GM12878 (cell line): Measurements from ENCODE around the gene ZNF324.
"Not testable (repeated sequence)": the region's sequence is repeated elsewhere in the genome, so short reads cannot be mapped to it uniquely, and the experiment has no call there.

Experiments used
- CTCF ChIP-seq, 3 experiments: IDR thresholded peaks in 2 of 3; conservative IDR thresholded peaks in 1 of 3; 2 replicates each; pipeline ENCODE4 v1.5.1; 2011; ENCODE audit warnings: low read depth in 3 of 3, low read length in 3 of 3, mild to moderate bottlenecking in 3 of 3, control low read depth in 2 of 3, moderate library complexity in 2 of 3, inconsistent platforms in 1 of 3, mixed read lengths in 1 of 3; ENCODE audit not compliant: control insufficient read depth in 2 of 3, insufficient read depth in 1 of 3; ENCODE audit errors: extremely low read depth in 1 of 3
- IRF4 ChIP-seq: IDR thresholded peaks from 2 replicates; pipeline ENCODE4 v1.6.1; 2011; ENCODE audit warnings: low read depth, low read length
- KDM1A ChIP-seq: fragments of 200-600 bp; sonication (generic); IDR thresholded peaks from 2 replicates; pipeline ENCODE4 v1.6.1; 2016; ENCODE audit warnings: borderline replicate concordance
- NR2C2 ChIP-seq: IDR thresholded peaks from 2 replicates; pipeline ENCODE4 v1.6.1; 2011; ENCODE audit warnings: borderline replicate concordance, low read depth; ENCODE audit not compliant: control insufficient read depth, insufficient read length
- POLR2A ChIP-seq: IDR thresholded peaks from 2 replicates; pipeline ENCODE4 v1.6.1; 2011; ENCODE audit warnings: low read depth, mild to moderate bottlenecking, low read length
- RAD21 ChIP-seq: IDR thresholded peaks from 2 replicates; pipeline ENCODE4 v1.6.1; 2011; ENCODE audit warnings: mild to moderate bottlenecking, low read depth, low read length, moderate library complexity; ENCODE audit not compliant: insufficient read depth
- SMC3 ChIP-seq: IDR thresholded peaks from 2 replicates; pipeline ENCODE4 v1.6.1; 2011; ENCODE audit warnings: low read length, improper control_type of control experiment, borderline replicate concordance
- SRF ChIP-seq, 2 experiments: IDR thresholded peaks; 2 replicates each; pipeline ENCODE4 v1.6.1; 2011; ENCODE audit warnings: low read depth in 2 of 2, low read length in 2 of 2, mild to moderate bottlenecking in 1 of 2, moderate library complexity in 1 of 2
- TARDBP ChIP-seq: IDR thresholded peaks from 2 replicates; pipeline ENCODE4 v1.6.1; 2016; ENCODE audit warnings: borderline replicate concordance
- ZNF274 ChIP-seq: IDR thresholded peaks from one replicate; pipeline ENCODE4 v1.8.0; 2011; ENCODE audit not compliant: insufficient read length, insufficient read depth
- TF ChIP-seq, protein P1 (sequence below): fragments of 450-650 bp; conservative IDR thresholded peaks from 2 replicates; pipeline ENCODE4 v1.6.1; 2017; ENCODE audit warnings: mild to moderate bottlenecking, moderate library complexity

GRCh38 chr19:58442986-58443385, 23.9 kb upstream of the ZNF324 start:
- TF ChIP-seq, protein P1, sequence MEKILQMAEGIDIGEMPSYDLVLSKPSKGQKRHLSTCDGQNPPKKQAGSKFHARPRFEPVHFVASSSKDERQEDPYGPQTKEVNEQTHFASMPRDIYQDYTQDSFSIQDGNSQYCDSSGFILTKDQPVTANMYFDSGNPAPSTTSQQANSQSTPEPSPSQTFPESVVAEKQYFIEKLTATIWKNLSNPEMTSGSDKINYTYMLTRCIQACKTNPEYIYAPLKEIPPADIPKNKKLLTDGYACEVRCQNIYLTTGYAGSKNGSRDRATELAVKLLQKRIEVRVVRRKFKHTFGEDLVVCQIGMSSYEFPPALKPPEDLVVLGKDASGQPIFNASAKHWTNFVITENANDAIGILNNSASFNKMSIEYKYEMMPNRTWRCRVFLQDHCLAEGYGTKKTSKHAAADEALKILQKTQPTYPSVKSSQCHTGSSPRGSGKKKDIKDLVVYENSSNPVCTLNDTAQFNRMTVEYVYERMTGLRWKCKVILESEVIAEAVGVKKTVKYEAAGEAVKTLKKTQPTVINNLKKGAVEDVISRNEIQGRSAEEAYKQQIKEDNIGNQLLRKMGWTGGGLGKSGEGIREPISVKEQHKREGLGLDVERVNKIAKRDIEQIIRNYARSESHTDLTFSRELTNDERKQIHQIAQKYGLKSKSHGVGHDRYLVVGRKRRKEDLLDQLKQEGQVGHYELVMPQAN, result not testable (repeated sequence)
- TF ChIP-seq CTCF (IDR thresholded peaks at IDR 0.05 in 2 of 3, conservative IDR thresholded peaks at IDR 0.05 in 1 of 3; ENCODE audit: control insufficient read depth in 2 of 3, extremely low read depth in 1 of 3, insufficient read depth in 1 of 3, low read depth in 3 of 3, low read length in 3 of 3); POLR2A; SRF (IDR thresholded peaks at IDR 0.05; ENCODE audit: low read depth in 2 of 2, low read length in 2 of 2); IRF4; TARDBP; NR2C2; ZNF274; RAD21; SMC3; KDM1A: not testable (repeated sequence)
